Psoas muscle (tissue), 8 donors: ENCODE measurements around the gene ADPRH. TPM values are rescaled to one million over a fixed set of nuclear protein-coding genes. Genes with fewer than 3 reads are reported as not detected.

ENCODE experiments used
- ATAC-seq, 4 donors: fragments of 200-7000 bp; cut with Tn5 transposase; one replicate each; pipeline ENCODE4 v1.9.1; 2020; ENCODE audit warnings: moderate library complexity in 3 of 4, mild to moderate bottlenecking in 2 of 4
- DNase-seq, 2 donors: peaks; one replicate each; pipeline ENCODE4 v3.0.0-alpha.2; 2020
- H3K27ac ChIP-seq: fragments of 200-600 bp; one replicate; pipeline ENCODE4 v1.8.0; 2022
- H3K27me3 ChIP-seq, 3 donors: fragments of 200-600 bp in 1 of 3; one replicate each; pipeline versions ENCODE4 v1.6.1 to v1.8.0; 2013 to 2022; ENCODE audit warnings: low read length in 2 of 3, mild to moderate bottlenecking in 2 of 3, moderate library complexity in 1 of 3; ENCODE audit not compliant: insufficient read depth in 3 of 3
- H3K36me3 ChIP-seq, 2 donors: fragments of 200-600 bp in 1 of 2; one replicate each; pipeline versions ENCODE4 v1.6.1 to v1.8.0; 2013 to 2022; ENCODE audit warnings: low read depth in 1 of 2, mild to moderate bottlenecking in 1 of 2, moderate library complexity in 1 of 2; ENCODE audit not compliant: insufficient read depth in 1 of 2
- H3K4me1 ChIP-seq: fragments of 200-600 bp; one replicate; pipeline ENCODE4 v1.8.0; 2022
- H3K4me3 ChIP-seq: fragments of 200-600 bp; one replicate; pipeline ENCODE4 v1.8.0; 2022; ENCODE audit warnings: mild to moderate bottlenecking
- H3K9me3 ChIP-seq: fragments of 200-600 bp; one replicate; pipeline ENCODE4 v1.8.0; 2022
- CTCF ChIP-seq: fragments of 200-600 bp; IDR thresholded peaks from one replicate; pipeline ENCODE4 v1.8.0; 2022; ENCODE audit warnings: antibody characterized with exemption
- WGBS, 3 donors: extraction: QIAGEN DNeasy Blood & Tissue Kit; methylation state at CpG; one replicate each; pipeline versions ENCODE4 v1.1.6 to v1.1.7; 2013; 5-methylcytosine and 5-hydroxymethylcytosine counted together
- intact Hi-C, 2 donors: fragments of 100-400 bp; cut with DNase I; formaldehyde crosslinking; loops; one replicate each; pipeline versions ENCODE4 v1.11.0 to v1.14.2; 2022
- polyA plus RNA-seq, 3 donors: library from polyadenylated mRNA; stranded (reverse); fragments of 200-250 nt; gene quantifications; one replicate each; pipeline ENCODE4 v1.2.3, GENCODE V29; 2013
- total RNA-seq, 4 donors: library from RNA; stranded (reverse); fragmentation: NEBNext Ultra II Directional in 2 of 4; extraction: Animal tissue kit (Norgen Biotek cat#: 25700) in 2 of 4; gene quantifications; one replicate each; pipeline versions ENCODE4 v1.2.1 to v1.2.4, GENCODE V29; 2021 to 2023
- donor health status: healthy with polysubstance abuse.
- donor health status: DM: no; HTN: no; CAD: no; lungs with moderate emphysema.
- donor health status: Bipolar disorder and iron deficiency.
- donor health status: healthy.
- donor health status: DM: yes; HTN: yes; CAD: no.
- donor health status: DM: no; HTN: no; CAD: no.
- donor health status: DM: no; HTN: no; CAD: no.
- donor health status: DM: yes; HTN: yes; CAD: no.

Gene ADPRH
- total and polyA plus RNA-seq, 7 donors, result 5.2 to 16.9 (median 14.7) TPM

DNA sequence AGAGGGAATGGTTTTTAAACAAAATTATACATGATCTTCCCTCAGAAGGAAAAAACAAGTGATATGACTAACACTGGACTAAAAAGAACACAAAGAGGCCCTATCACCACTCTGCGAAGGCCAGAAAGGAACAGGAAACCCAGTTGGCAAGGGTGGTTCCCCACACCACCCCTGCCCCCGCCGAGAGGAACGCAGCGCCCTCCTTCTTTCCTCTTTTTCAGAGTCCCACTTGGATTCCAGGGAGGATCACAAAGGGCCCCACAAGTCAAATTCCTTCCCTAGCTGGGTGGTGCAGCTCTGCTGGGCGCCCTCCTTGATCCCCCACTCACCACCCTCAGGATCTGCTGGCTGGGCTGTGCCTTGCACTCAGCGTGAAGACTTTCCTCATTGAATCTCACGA lies 48.2 kb downstream of the ADPRH start:
- Histone ChIP-seq H3K36me3 (no peaks in the 10 kb centered on the region), H3K27ac (peak overlapping the region; percentile 64), H3K4me3 (no peak overlapping the region), H3K9me3 (no peaks in the 10 kb centered on the region), H3K27me3 (no peaks in the 10 kb centered on the region), H3K4me1 (peaks cover 61% of the 10 kb centered on the region)
- no peak for TF ChIP-seq CTCF
- no peak for DNase-seq
- WGBS, 3 donors, result 52 to 70% (median 65%) methylated on average over 8 of the region's 8 CpGs
- intact Hi-C loops, result no loop called here
- ATAC-seq, result no peak

DNA sequence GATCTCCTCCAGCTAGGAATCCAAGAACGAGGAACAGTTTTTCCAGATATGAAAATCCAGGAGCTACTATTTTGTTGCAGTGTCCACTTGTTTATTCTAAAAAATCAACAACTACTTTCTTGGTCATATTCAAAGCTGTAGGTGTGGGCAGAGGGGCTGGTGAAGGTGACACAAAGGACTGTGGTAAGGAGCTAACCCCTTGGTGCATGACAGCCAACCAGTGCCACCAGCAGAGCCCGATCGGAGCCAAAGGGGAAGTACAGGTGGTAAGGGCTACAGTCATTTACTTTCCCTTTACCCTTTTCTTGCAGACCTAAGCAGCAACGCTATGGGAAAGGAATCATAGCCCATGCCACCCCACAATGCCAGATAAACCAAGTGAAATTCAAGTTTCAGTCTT lies 49.1 kb downstream of the ADPRH start:
- intact Hi-C loops, result no loop called here
- ATAC-seq (no peak), DNase-seq (no peak)
- Histone ChIP-seq H3K27ac (peak overlapping the region; percentile 27), H3K36me3 (no peaks in the 10 kb centered on the region), H3K9me3 (no peaks in the 10 kb centered on the region), H3K4me1 (peaks cover 62% of the 10 kb centered on the region), H3K4me3 (no peak overlapping the region), H3K27me3 (no peaks in the 10 kb centered on the region)
- TF ChIP-seq CTCF, result no peak
- 87 to 89% (median 88%) methylated on average over 4 of the region's 4 CpGs for WGBS, 3 donors

- H3K4me3 ChIP-seq, result no peak overlapping the region
- ATAC-seq, result no peak
- no peak for TF ChIP-seq CTCF
- H3K4me1 ChIP-seq, result peaks cover 62% of the 10 kb centered on the region
- peak overlapping the region; percentile 93 for H3K27ac ChIP-seq
- H3K27me3 ChIP-seq, result no peaks in the 10 kb centered on the region
- DNase-seq, result no peak
- 7 to 27% (median 18%) methylated on average over 1 of the region's 1 CpG for WGBS, 3 donors
- H3K9me3 ChIP-seq, result no peaks in the 10 kb centered on the region
- intact Hi-C loops, result no loop called here
- no peaks in the 10 kb centered on the region for H3K36me3 ChIP-seq
These were observed 49.6 kb downstream of the ADPRH start for GRCh38 chr3:119628816-119629445.

DNA sequence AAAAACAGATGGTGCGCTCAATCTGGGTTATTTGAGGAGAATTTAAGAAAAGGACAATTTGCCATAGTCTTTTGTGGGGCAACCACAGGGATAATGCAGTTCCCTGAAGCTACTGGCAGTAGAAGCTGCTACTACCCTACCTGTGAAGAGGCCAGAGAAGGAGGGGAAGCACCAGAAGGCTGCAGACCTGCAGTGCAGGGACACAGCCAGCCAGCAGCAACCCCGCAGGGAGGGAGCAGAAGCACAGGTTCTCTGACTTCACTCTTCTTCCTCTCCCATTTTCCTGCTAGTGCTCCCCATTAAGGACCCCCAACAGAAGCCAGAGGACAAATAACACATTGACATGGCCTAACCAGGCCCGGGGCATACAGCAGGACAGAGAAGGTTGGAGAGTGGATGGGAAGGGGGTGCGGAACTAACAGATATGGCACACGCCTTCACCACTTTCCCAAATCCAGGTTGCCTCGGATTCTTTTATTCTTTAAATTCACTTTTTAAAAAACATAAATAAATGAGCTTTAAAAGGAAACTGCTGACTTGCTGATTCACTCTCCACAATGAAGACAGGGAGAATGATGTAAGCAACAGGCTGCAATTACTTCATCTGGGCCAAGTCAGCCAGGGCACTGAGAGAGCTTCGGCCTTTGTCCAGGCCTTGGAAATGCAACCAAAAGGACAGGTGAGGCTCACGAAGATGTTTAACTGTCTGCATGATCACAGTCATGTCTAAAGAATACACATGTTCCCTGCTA lies 51.0 kb downstream of the ADPRH start:
- intact Hi-C loops, result loop anchor here in 1 of 2 donors (2.0 kb wide), 1 partner anchor 32 kb away; no protein-coding TSS in a partner anchor
- TF ChIP-seq CTCF, result no peak
- peak; percentile 80 to 89 (median 85) for ATAC-seq
- DNase-seq, result peak; percentile 50 to 74
- Histone ChIP-seq H3K9me3 (no peaks in the 10 kb centered on the region), H3K27me3 (no peaks in the 10 kb centered on the region), H3K4me1 (peaks cover 62% of the 10 kb centered on the region), H3K4me3 (peak overlapping the region; percentile 10), H3K36me3 (no peaks in the 10 kb centered on the region), H3K27ac (peak overlapping the region; percentile 93)
- 52 to 65% (median 54%) methylated on average over 8 of the region's 8 CpGs for WGBS, 3 donors
